GM19239 (cell line): Measurements from ENCODE around the gene CTNNA1.
A peak's percentile ranks its signal among the peaks of the same experiment; 100 is the strongest.
"Not testable (repeated sequence)": the region's sequence is repeated elsewhere in the genome, so short reads cannot be mapped to it uniquely, and the experiment has no call there.

Source experiments
- DNase-seq: peaks from one replicate; pipeline ENCODE4 v3.0.0; 2011; ENCODE audit warnings: low spot score; ENCODE audit not compliant: insufficient read length
- FAIRE-seq: peaks from 2 replicates; lab custom pipeline; 2011; peaks lifted over from hg19 to GRCh38; lab: Jason Lieb, UNC

Gene CTNNA1

DNA sequence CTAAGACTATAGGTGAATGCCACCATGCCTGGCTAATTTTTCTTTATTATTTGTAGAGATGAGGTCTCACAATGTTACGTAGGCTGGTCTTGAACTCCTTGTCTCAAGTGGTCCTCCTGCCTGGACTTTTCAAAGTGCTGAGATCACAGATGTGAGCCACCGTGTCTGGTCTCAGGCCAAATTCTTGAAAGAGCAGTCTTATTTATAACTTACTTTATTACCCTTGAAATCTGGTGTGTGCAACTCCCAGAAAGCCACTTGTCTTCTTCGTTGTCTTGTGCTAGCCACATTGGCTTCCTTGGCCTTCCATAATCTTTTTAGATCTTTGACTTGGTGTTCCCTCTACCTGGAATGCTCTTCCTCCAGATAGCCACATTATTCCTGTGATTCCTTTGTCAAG is 50.1 kb downstream of the CTNNA1 start:
- FAIRE-seq (no peak), DNase-seq (no peak)

GRCh38 chr5:138803935-138804334 is 50.7 kb downstream of the CTNNA1 start:
- FAIRE-seq (no peak), DNase-seq (no peak)

DNA sequence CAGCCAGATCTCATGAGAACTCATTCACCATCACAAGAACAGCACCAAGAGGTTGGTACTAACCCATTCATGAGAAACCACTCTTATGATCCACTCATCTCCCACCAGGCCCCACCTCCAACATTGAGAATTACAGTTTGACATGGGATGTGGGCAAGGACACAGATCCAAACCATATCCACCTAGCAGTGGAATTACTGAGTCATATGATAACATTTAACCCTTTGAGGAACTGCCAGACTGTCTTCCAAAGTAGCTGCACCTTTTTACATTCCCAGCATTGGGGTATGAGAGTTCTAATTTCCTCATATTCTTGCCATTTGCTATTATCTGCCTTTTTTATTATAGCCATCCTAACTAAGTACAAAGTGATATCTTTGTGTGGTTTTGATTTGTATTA is 51.9 kb downstream of the CTNNA1 start:
- DNase-seq (no peak), FAIRE-seq (no peak)

DNA sequence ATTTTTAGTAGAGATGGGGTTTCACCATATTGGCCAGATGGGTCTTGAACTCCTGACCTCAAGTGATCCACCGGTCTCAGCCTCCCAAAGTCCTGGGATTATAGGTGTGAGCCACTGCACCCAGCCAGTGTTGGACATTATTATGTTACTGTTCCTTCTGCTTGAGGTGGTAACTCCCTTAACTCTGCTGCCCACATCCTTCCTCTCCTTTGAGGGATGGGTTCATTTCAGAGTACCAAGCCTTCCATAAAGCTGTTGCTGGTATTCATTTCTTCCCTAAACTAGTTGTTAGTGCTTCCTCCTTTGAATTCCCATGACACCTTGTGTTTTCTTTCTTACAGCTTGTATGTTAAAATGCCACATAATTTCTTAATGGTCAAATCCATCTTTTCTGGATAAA is 54.0 kb downstream of the CTNNA1 start:
- DNase-seq (no peak), FAIRE-seq (no peak)

- no peak for FAIRE-seq
- no peak for DNase-seq
Measured at GRCh38 chr5:138809391-138809790, 56.2 kb downstream of the CTNNA1 start.

- DNase-seq, FAIRE-seq: not testable (repeated sequence)
Measured at GRCh38 chr5:138810861-138811260, 57.6 kb downstream of the CTNNA1 start.

DNA sequence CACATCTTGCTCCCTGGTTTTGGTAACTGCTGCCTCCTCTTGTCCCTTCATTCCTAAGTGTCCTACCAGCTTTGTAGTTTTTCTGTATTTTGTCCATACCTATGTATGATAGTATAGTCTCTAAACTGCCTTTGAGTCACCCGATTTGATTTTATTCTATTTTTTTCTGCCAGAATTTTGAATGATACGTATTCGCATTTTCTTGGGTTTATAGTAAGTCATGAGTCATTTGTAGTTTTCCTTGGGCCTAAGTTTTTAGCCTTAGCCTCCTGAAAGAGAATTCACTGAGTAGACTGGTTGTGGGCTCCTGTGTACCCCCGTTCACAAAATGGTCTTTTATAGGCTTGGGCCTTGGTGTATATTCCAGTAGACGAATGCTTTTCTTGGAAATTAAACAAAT is 62.3 kb downstream of the CTNNA1 start:
- no peak for FAIRE-seq
- DNase-seq: no peak

GRCh38 chr5:138817241-138817640 is 64.0 kb downstream of the CTNNA1 start:
- no peak for DNase-seq
- FAIRE-seq: no peak

GRCh38 chr5:138819081-138819480 is 65.9 kb downstream of the CTNNA1 start:
- no peak for FAIRE-seq
- no peak for DNase-seq

DNA sequence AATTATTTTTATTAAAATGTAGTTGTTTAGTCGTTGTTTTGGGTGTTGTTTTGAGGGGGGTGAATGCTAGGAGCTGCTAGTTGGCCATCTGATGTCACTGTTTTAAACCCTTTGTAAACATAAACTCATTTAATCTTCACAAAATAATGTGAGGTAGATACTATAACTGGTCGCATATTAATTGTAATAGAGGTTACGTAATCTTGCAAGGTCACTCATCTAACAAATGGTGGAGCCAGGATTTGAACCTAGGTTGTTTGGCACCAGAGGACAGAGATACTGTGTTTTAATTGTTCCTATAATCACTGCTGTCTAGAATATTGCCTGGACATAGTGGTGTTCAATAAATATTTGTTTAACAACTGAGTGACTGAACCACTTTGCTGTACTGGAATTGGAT is 67.5 kb downstream of the CTNNA1 start:
- FAIRE-seq (no peak), DNase-seq (no peak)

- FAIRE-seq: no peak
Measured at GRCh38 chr5:138824516-138824915, 71.3 kb downstream of the CTNNA1 start.

DNA sequence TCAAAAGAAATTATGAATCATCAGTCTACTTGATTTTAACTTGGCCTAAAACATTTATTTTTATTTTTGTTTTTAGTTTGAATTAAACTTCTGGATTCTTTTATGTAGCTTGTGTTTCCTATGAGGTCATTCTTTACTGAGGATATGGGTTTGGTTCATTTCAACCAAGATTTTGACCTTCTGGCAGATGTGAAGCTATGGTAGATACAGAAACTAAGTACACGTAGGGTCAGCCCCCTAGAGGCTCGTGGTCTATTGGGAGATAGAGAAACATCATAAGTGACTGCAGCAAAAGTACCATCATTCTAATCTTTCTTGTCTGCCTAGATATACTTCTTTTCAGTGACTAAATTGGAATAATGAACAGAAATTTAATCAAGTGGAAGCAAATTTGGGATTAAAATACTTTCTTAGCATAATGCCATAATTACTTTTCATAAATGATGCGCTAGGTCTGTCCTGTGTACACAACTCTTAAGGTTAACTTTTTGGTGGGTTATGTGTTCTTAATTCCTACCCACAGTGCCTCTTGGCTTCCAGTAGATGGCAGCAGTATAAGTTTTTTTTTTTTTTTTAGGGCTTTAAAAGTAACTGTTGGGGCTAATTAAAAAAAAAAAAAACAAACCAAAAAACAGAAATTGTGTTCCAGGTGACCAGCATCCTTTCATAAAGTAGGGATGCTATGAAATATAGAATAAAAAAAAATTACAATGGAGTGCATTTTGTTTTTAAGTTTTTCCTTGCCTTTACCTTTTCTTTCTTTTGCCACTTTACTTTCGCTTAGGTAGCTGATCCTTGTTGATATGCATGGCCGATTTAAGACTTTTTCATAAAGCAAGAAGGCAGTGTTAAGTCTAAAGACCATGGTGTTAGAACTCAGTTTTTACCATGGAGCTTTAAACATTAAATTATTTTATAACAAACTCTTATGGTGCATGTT is 72.0 kb downstream of the CTNNA1 start:
- DNase-seq: peak; percentile 17
- FAIRE-seq: peak; percentile 66

More at GRCh38 chr5:138824516-138824915, 71.3 kb downstream of the CTNNA1 start:
- no peak for DNase-seq

GRCh38 chr5:138828556-138828955 is 75.3 kb downstream of the CTNNA1 start:
- DNase-seq (no peak), FAIRE-seq (no peak)

GRCh38 chr5:138829341-138829740 is 76.1 kb downstream of the CTNNA1 start:
- DNase-seq: no peak
- no peak for FAIRE-seq

GRCh38 chr5:138831703-138832102 is 78.5 kb downstream of the CTNNA1 start:
- FAIRE-seq (no peak), DNase-seq (no peak)

- FAIRE-seq (peak; percentile 23), DNase-seq (no peak)
Measured at GRCh38 chr5:138832218-138832617, 79.0 kb downstream of the CTNNA1 start.

DNA sequence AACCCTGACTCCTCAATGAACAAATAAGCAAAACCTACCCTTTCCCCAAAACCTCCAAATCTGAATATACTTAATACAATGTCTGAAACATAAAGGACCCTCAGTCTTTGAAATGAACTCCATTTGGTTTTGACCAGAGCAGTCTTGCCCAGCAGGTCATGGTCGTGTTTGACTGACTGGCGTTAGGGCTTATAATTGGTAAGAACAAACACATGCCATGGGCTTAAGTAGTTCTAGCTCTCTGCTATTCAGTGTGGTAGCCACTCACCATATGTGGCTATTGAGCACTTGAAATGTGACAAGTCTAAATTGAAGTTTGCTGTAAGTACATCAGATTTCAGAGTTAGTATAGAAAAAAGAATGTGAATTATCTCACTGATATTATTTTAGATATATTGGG is 79.9 kb downstream of the CTNNA1 start:
- FAIRE-seq: no peak
- DNase-seq: no peak

- DNase-seq: no peak
- FAIRE-seq: no peak
Measured at GRCh38 chr5:138833726-138834480, 80.7 kb downstream of the CTNNA1 start.

GRCh38 chr5:138834853-138835252 is 81.6 kb downstream of the CTNNA1 start:
- FAIRE-seq, DNase-seq: not testable (repeated sequence)

GRCh38 chr5:138837160-138837559 is 83.9 kb downstream of the CTNNA1 start:
- no peak for DNase-seq
- FAIRE-seq: no peak

DNA sequence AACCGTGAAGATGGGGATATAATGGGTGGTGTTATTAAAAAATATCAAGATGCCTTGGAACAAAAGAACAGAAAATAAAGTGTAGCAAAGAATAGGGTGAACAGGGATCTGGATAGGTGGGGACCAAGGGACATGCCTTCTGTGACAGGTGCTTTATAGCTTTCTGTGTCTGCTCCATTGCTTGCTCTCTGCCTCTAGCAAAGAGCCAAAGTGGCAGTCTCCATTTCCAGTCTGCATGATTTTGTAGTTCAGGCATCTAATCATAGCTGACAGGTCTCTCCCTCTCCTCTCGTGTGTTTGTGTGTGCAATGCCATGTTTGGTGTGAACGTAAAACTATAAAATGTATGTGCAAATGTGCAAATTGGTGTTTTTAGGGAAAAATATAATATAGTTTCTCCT is 86.9 kb downstream of the CTNNA1 start:
- FAIRE-seq: no peak
- no peak for DNase-seq
